HG03460 (cell line): ENCODE data around the gene CCDC148.

Experiments used
- ATAC-seq: cut with Tn5 transposase; IDR thresholded peaks from one replicate; pipeline ENCODE4 v1.9.1; 2021; ENCODE audit not compliant: unreplicated experiment

The CCDC148 gene

DNA sequence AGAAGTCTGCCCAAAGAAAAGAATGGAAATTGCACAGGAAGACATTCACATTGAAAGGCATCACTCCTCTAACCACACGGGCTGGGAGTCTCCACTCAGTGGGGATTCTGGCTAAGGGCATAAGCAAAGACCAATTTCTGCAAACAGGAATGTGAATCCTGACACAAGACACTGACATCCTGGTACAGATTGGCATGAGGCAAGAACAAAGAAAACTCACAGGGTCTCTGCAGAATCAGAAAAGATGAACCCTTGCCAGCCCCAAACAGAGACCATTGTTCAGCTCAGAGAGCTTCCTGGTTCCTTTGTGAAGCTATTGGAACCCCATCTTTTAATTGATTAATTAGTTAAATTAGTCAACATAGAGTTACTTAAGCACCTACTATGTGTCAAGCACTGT, 272.6 kb downstream of the CCDC148 start:
- ATAC-seq, result no peak

DNA sequence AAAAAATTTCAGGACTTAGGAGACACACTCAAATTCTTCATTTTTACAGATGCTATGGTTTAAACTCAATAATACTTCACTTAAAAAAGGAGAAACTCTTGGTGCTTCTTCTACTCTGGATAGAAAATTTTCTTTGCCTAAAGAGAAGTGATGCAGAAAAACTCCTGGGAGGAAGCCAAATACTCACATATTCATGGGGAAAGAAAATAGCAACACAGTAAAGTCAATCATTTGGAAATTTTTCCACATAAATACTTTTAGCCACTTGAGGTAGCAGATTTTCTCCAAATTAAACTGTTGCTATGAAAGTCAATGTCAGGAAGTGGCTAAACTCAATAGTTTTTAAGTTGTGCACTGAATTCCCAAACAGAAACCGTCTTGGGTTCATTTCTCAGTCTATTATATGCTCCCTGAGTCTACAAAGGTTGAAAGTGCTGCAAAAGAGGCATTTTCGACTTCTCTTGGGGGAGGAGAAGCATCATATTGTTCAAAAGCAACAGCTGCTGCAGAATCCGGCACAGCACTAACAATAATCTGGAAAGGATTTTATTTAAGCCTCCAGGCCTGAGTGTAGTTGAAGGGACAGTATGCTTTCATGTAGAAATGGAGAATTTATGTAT, 273.8 kb downstream of the CCDC148 start:
- ATAC-seq, result no peak

DNA sequence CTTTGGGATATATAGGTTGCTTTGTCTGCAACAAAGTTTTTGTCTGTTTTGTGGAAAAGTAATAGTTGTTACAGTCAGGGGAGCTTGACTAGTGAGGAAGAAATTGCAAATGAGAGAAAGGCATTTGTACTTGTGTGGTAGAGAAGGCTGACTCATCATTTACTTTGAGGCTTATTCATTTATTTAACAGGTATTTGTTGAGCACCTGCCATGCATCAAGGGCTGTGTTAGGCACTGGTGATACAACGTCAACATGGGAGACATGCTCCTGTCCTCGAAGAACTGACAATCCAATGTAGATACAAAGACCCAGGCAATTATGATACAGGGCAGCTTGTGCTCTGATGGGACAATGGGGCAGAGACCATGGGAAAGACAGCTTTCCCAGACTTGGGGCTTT, 275.4 kb downstream of the CCDC148 start:
- no peak for ATAC-seq

DNA sequence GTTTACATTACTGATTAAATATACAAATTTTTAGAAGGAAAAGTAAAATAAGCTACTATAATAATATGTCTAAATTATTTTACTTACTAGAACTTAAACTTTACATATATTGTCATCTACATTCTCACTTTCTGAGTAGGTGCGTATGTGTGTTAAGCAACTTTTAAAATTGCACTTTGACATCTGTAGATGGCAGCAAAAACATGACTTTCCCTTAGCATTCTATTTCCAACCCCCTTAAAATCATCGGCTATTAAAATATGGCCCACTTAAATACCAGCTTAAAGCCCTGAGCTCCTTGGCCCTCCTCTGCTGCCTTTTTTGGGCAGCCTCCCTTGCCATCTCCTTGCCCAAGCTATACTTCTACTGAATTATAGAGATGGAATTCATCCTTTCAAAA, 276.9 kb downstream of the CCDC148 start:
- no peak for ATAC-seq

DNA sequence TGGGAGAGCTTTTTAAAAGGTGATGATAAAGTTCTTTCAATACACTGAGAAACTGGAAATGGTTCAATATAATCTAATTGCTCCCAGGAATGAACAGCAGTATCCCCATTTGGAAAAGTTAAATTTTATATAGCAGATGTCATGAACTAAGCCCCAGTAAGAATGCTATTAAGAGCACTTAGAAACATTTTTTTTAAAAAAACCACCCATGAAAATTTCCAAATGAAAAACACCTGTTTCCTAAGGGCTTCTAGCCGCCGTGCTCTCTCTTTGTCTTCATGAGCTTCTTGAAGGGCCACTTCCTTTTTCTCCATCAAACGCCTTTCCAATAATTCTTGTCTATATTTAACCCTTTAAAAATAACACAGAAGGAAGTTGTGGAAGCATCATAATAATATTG, 277.9 kb downstream of the CCDC148 start:
- no peak for ATAC-seq

DNA sequence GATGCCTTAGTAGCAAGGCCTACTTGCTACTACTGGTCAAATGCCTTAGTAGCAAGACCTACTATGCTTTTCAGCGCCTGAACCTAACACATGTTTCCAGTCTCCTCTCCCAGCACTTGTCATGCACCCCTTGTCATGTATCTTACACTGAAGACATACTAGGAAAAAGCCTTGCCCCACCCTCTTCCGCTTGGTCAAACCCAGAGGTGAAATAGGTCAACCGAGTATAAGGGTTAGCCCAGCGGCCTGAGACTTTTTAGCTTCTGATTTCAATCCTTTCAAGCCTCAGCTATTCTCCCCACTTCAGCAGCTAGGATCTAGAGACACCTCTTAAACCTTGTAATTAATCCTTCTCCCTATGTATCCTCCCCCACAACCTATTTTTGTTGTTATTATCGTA, 281.6 kb downstream of the CCDC148 start:
- no peak for ATAC-seq

DNA sequence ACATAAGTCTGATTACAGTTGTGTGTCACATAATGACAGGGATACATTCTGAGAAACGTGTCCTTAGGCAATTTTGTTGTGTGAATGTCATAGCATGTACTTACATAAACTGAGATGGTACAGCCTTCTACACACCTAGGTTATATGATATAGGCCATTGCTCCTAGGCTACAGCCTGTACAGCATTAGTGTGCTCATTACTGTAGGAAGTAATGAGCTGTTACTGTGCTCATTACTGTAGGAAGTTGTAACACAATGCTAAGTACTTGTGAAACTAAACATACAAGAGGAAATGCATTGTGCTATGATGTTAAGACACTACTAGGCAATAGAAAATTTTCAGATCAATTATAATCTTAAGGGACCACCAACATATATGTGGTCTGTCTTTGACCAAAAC, 282.1 kb downstream of the CCDC148 start:
- no peak for ATAC-seq

DNA sequence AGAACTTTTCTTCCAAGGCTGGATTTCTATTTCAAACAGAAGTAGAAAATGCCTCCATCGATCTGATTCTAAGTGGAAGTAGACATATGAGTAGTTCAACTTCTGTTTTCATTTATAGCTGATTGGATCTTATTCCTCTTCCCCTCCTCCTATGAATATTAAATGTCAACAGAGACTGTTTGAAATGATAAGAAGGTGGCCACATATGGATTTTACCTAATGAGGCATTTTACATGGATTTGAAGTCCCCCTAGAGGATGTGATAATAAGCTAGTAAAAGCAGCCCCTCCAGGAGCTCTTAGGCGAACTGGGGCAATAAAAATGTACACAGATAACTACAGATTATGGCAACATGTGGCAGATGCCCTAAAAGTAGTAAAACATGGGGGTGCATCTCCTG, 283.8 kb downstream of the CCDC148 start:
- no peak for ATAC-seq

GRCh38 chr2:158154596-158154995, 302.0 kb downstream of the CCDC148 start:
- ATAC-seq, result no peak

- no peak for ATAC-seq
These were observed 303.1 kb downstream of the CCDC148 start for GRCh38 chr2:158153270-158154015.

GRCh38 chr2:158144914-158145625, 311.5 kb downstream of the CCDC148 start:
- ATAC-seq, result no peak

DNA sequence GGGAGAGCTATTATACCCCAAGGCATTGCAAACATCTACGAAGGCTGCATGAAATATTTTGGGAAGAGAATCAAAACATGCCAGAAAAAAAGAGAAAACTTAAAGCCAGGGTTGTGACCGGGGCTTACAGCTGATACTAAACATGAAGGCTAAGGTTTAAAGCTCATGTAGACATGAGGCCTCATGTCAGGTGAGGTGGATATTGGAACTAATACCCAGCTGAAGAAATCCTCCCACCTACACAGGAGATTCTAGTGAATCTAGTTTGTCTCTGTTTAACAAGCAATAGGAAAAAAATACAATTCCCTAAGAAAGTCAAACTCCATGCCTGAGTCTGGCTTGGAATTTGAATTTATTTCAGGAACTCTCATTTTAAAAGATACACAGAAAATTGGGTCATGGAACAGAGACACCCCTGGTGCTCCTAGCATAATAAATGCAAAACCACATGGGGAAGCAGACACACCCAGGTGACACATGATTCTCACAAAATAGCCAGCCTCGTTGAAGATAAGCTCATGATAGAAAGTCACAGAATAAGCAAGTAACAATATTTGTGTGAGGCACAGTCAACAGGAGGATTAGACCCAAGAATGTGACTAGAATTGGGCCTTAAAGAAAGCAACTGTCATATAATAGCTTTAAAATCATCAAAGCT, 312.7 kb downstream of the CCDC148 start:
- no peak for ATAC-seq

DNA sequence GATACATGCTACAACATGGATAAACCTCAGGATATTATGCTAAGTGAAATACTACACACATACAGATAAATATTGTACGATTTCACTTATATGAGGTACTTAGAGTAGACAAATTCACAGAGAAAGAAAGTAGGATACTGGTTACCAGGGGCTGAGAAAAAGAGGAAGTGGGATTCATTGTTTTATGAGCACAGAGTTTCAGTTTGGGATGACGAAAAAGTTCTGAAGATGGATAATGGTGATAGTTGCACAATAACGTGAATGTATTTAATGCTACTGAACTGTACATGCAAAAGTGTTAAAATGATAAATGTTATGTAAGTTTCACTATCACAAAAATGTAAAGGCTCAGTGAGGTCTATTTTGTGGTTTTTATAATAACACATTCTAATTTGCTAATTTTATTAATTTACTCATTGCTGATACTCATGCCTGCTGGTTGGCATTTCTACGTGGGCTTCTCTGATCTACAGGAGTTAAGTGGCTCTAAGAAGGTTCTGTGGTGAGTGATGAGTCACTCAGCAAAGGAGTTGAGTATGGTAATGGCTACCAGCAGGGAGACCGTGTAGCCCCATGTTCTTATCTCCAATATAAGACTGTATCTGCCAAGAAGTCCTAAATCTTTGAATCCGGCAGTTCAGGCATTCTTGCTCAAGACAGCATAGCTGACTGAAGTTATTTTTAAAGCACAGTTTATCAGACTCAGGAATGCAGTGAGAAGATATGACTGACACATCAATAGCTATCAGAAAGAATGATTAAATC, 313.8 kb downstream of the CCDC148 start:
- ATAC-seq, result no peak

DNA sequence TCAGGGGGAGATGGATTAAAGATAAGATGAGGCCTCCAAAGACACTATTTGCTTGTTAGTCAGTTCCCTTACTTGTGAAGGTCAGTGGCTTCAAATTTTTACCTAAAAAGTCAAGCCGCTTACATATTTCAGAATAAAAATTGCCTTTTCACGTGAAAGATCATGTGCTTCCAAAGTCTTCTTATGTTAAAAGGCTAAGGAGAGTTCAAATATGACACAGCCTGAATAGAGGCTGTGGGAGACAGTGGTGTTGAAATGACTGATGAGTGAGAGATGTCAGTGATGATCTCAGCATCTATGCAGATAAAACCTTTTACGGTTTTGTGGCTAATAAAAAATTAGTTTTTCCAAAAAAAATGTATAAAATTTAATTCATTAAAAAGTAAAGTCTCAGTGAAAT, 314.4 kb downstream of the CCDC148 start:
- no peak for ATAC-seq

- no peak for ATAC-seq
These were observed 316.4 kb downstream of the CCDC148 start for GRCh38 chr2:158140201-158140600.

DNA sequence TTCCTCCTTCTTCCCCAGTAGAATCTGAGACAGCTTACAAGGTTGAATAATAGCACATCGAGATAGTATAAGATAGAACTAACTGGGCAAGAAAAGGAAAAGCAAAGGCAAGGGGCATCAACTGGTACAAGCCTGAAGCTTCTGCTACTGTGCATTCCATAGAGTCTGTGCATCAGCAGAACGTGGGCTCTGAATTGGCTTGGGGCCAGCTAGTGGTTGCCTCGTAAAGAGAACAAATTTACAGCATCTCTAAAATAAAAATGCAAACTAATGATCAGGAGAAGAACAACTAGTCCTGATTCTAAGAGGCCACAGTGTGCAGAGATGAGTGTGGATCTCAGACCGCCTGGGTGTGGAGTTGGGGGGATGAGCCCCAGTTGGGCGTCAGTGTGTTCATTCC, 318.3 kb downstream of the CCDC148 start:
- ATAC-seq, result no peak

DNA sequence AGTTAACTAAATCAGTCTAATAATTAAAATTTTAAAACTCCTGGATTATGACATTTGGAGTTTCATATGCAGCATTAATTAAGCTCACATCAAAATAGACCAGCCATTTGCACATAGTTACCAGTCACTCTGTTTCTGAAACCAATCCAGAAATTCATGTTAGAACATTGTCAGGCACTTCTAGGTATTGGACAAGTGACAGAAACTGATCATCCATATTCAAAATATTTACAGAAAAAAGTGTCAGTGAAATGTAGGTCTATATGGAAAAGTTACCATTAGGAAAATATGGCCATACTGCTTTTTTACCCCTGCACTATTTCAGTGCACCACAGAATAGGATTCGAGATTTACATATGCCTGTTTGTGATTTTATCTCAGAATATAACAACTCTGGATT, 321.5 kb downstream of the CCDC148 start:
- ATAC-seq, result no peak

DNA sequence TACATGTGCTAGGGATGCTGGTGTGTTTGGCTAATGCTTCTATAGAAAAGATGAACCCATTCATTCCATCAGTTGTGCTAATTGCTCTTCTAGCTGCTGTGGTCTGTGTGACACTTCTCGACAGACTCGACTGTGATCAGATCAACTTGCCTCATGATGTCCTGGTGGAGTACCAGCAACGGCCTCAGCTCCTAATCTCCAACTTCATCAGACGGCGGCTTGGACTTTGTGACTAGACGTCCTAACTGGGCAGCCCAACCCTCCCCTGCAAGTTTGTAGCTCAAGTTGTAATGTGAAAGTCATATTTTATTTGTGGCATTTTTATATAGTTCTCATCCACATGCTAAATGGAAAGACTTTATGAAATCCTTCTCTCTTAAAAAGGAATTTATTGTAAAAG, 321.9 kb downstream of the CCDC148 start:
- ATAC-seq, result no peak

DNA sequence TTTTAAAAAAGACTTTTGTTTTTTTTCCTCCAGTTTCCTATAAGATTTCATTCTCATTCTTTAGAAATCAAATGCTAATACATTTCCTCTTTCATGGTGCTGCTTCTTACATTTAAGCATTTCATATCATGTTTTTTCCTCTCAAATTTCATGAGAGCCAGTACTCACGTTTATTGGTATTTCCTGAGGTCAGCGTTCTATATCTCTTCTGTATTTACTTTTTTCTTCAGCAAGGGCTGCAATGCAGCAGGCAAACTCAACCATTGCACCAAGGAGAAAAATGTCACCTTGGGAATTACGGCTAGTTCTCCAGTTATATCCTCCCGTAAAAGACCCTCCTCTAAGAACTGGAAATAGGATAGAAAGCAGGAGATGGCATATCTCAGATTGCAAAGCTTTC, 322.5 kb downstream of the CCDC148 start:
- ATAC-seq, result no peak

GRCh38 chr2:158131919-158132566, 324.5 kb downstream of the CCDC148 start:
- no peak for ATAC-seq
